Heart left ventricle (tissue), 16 donors: ENCODE results near the gene IDI2. TPM values are rescaled to one million over a fixed set of nuclear protein-coding genes. Genes with fewer than 3 reads are reported as not detected.
A peak's percentile ranks its signal among the peaks of the same experiment; 100 is the strongest.

Source experiments
- ATAC-seq, 4 donors: fragments of 200-7000 bp; cut with Tn5 transposase; one replicate each; pipeline ENCODE4 v1.9.1; 2020 to 2022; ENCODE audit warnings: moderate library complexity in 4 of 4, mild to moderate bottlenecking in 3 of 4, moderate number of reproducible peaks in 1 of 4
- DNase-seq, 5 donors: peaks; one replicate each; pipeline ENCODE4 v3.0.0-alpha.2; 2020
- H3K27ac ChIP-seq, 12 donors: fragments of 200-600 bp; sonication (generic) in 4 of 12; one replicate each; pipeline versions ENCODE4 v1.5.0 to v1.8.0; 2016 to 2022; ENCODE audit warnings: mild to moderate bottlenecking in 2 of 12
- H3K27me3 ChIP-seq, 9 donors: fragments of 200-600 bp; sonication (generic) in 2 of 9; one replicate each; pipeline versions ENCODE4 v1.5.1 to v1.8.0; 2016 to 2022; ENCODE audit warnings: mild to moderate bottlenecking in 3 of 9
- H3K36me3 ChIP-seq, 9 donors: fragments of 200-600 bp; sonication (generic) in 2 of 9; one replicate each; pipeline versions ENCODE4 v1.5.0 to v1.8.0; 2018 to 2022; ENCODE audit warnings: mild to moderate bottlenecking in 2 of 9
- H3K4me1 ChIP-seq, 12 donors: fragments of 200-600 bp; sonication (generic) in 4 of 12; one replicate each; pipeline versions ENCODE4 v1.5.0 to v1.8.0; 2016 to 2022; ENCODE audit warnings: mild to moderate bottlenecking in 3 of 12
- H3K4me3 ChIP-seq, 12 donors: fragments of 200-600 bp; sonication (generic) in 4 of 12; one replicate each; pipeline versions ENCODE4 v1.5.0 to v1.8.0; 2017 to 2022; ENCODE audit warnings: mild to moderate bottlenecking in 9 of 12, moderate library complexity in 4 of 12
- H3K9me3 ChIP-seq, 12 donors: fragments of 200-600 bp; sonication (generic) in 4 of 12; one replicate each; pipeline versions ENCODE4 v1.5.0 to v1.8.0; 2016 to 2022; ENCODE audit warnings: mild to moderate bottlenecking in 1 of 12
- POLR2A ChIP-seq, 2 donors: fragments of 450-650 bp; IDR thresholded peaks; one replicate each; pipeline ENCODE4 v1.6.1; 2017; ENCODE audit warnings: antibody characterized with exemption in 2 of 2, mild to moderate bottlenecking in 2 of 2, moderate library complexity in 2 of 2
- WGBS, 4 donors: extraction: QIAGEN DNeasy Blood & Tissue Kit in 2 of 4; methylation state at CpG; one replicate each; pipeline versions ENCODE4 v1.1.5 to v1.1.7; 2013 to 2018; 5-methylcytosine and 5-hydroxymethylcytosine counted together
- intact Hi-C, 10 donors: fragments of 100-400 bp; cut with DNase I; formaldehyde crosslinking; loops; one replicate each; pipeline versions ENCODE4 v1.11.1 to v1.14.2; 2022
- polyA plus RNA-seq, 2 donors: library from polyadenylated mRNA; stranded (reverse); fragments of 200-250 nt; gene quantifications; one replicate each; pipeline ENCODE4 v1.2.3, GENCODE V29; 2013
- total RNA-seq, 9 donors: library from RNA; depleted of rRNA in 2 of 9; stranded (reverse); fragments of >200 nt in 2 of 9; fragmentation: NEBNext Ultra II Directional in 3 of 9; extraction: Animal tissue kit (Norgen Biotek cat#: 25700) in 3 of 9; gene quantifications; one replicate each; pipeline versions ENCODE4 v1.1.0 to v1.2.4, GENCODE V29; 2016 to 2023
- TF ChIP-seq, protein P1 (sequence below), 12 donors: fragments of 200-600 bp; sonication (generic) in 4 of 12; IDR thresholded peaks; one replicate each; pipeline versions ENCODE4 v1.5.0 to v1.8.0; 2018 to 2022; ENCODE audit warnings: antibody characterized with exemption in 12 of 12, mild to moderate bottlenecking in 5 of 12
- donor health status: ischemic (EF 13 %, LVEDD 7.1; RV severe dilation, severe dysfunction).
- donor health status: healthy with polysubstance abuse.
- donor health status: DM: no; HTN: yes; CAD: no.
- donor health status: DM: no; HTN: no; CAD: no.
- donor health status: ischemic (EF 25% LVEDD 6.9; RV normal size, moderate dysfunction).
- donor health status: ischemic (EF 25% LVEDD 5.7; RV mildly dilated, moderate dysfunction).
- donor health status: healthy.
- donor health status: DM: yes; HTN: yes; CAD: no.
- donor health status: ischemic (EF 35%, LVEDD 5.7; RV mildly dilated, moderate dysfunction).
- donor health status: nonischemic (EF 11% LVEDD 7.7; RV severe dilation, severe dysfunction).
- donor health status: DM: yes; HTN: yes; CAD: no.
- donor health status: PGD.
- donor health status: ischemic (EF 29% LVEDD 5.4; RV normal size, mild dysfunction).
- donor health status: nonischemic (EF 23%, LVEDD 6.1; RV moderate dilation, normal function).

The IDI2 gene
- total and polyA plus RNA-seq, 11 donors = 0.18 to 0.72 (median 0.28) TPM; not detected in 4

DNA sequence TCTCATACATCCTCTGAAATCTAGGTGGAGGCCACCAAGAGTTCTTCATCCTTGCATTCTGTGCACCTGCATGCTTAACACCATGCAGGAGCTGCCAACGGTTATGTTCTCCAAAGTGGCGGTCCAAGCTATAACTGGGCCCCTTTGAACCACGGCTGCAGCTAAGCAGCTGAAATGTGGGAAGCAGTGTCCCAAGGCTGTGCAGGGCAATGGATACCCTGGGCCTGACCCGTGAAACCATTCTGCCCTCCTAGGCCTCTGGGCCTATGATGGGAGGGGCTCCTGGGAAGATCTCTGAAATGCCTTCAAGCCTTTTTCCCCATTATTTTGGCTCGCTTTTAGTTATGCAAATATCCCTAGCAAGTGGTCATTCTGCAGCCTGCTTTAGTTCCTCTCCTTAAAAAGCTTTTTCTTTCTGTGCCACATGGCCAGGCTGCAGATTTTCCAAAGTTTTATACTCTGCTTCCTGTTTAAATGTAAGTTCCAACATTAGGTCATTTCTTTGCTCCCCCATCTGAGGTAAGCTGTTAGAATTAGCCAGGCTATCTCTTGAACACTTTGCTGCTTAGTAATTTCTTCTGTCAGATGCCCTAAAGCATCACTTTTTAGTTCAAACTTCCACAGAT is 45.1 kb downstream of the IDI2 start:
- 96 to 99% (median 97%) methylated on average over 5 of the region's 5 CpGs for WGBS, 4 donors
- Histone ChIP-seq H3K4me1 (no peaks in the 10 kb centered on the region), H3K9me3 (peaks cover 0 to 38% (median 15%) of the 10 kb centered on the region in 12 donors), H3K27me3 (no peaks in the 10 kb centered on the region), H3K36me3 (peaks cover 0 to 8% (median 0%) of the 10 kb centered on the region in 9 donors), H3K27ac (no peak overlapping the region), H3K4me3 (no peak overlapping the region)
- intact Hi-C loops = loop anchor here in 3 of 10 donors (10.0 kb wide), 4 partner anchors 46 to 136 kb away; partner anchors contain the start of gene LARP4B (in 1 of the 3)
- ATAC-seq (peak in 1 of 4 donors; percentile 29), DNase-seq (no peak)
- TF ChIP-seq, protein P1, sequence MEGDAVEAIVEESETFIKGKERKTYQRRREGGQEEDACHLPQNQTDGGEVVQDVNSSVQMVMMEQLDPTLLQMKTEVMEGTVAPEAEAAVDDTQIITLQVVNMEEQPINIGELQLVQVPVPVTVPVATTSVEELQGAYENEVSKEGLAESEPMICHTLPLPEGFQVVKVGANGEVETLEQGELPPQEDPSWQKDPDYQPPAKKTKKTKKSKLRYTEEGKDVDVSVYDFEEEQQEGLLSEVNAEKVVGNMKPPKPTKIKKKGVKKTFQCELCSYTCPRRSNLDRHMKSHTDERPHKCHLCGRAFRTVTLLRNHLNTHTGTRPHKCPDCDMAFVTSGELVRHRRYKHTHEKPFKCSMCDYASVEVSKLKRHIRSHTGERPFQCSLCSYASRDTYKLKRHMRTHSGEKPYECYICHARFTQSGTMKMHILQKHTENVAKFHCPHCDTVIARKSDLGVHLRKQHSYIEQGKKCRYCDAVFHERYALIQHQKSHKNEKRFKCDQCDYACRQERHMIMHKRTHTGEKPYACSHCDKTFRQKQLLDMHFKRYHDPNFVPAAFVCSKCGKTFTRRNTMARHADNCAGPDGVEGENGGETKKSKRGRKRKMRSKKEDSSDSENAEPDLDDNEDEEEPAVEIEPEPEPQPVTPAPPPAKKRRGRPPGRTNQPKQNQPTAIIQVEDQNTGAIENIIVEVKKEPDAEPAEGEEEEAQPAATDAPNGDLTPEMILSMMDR (IDR thresholded peaks at IDR 0.05) = no peak
- no peak for TF ChIP-seq POLR2A (IDR thresholded peaks at IDR 0.05)

DNA sequence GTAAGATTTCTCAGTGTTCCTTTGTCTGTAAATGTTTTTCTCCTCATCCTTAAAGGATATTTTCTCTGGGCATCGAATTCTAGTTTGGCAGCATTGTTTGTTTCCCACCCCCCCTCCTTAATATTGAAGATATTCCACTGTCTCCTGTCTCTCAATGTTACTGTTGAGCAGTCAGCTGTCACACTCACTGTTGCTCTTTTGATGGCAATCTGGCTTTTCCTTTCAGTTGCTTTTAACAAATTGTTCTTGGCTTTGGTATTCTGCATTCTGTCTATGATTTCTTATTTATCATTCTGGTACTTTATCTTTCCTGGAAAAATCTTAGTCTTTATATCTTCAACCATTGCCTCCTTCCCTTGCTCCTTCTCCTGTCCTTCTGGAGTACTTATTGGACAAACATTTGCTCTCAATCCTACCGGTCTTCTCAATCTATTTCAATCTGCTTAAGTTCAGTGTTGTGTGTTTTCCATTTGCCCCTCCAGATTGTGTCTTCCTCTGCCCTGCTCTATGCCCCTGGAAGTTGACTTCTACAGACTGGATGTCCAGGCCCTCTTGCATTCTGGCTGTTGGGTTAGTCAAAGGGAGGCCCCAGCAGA is 46.7 kb downstream of the IDI2 start:
- peaks cover 0 to 38% (median 15%) of the 10 kb centered on the region in 12 donors for H3K9me3 ChIP-seq
- H3K36me3 ChIP-seq = no peaks in the 10 kb centered on the region
- 88 to 97% (median 92%) methylated on average over 2 of the region's 2 CpGs for WGBS, 4 donors
- no peaks in the 10 kb centered on the region for H3K4me1 ChIP-seq
- H3K27ac ChIP-seq = no peak overlapping the region
- DNase-seq (no peak), ATAC-seq (no peak)
- no peaks in the 10 kb centered on the region for H3K27me3 ChIP-seq
- no peak for TF ChIP-seq POLR2A (IDR thresholded peaks at IDR 0.05)
- TF ChIP-seq, protein P1 (IDR thresholded peaks at IDR 0.05) = no peak
- no peak overlapping the region for H3K4me3 ChIP-seq
- intact Hi-C loops = no loop called here

DNA sequence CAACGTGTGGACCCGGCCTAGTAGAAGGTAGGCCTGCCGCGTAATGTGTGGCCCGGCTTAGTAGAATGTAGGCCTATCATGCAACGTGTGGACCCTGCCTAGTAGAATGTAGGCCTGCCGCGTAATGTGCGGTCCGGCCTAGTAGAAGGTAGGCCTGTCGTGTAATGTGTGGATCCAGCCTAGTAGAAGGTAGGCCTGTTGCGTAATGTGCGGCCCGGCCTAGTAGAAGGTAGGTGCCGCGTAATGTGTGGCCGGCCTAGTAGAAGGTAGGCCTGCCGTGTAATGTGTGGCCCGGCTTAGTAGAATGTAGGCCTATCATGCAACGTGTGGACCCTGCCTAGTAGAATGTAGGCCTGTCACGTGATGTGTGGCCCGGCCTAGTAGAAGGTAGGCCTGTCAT is 49.3 kb downstream of the IDI2 start:
- TF ChIP-seq, protein P1 (IDR thresholded peaks at IDR 0.05) = no peak
- TF ChIP-seq POLR2A (IDR thresholded peaks at IDR 0.05) = no peak
- DNase-seq (no peak), ATAC-seq (no peak)
- WGBS, 4 donors = 91 to 96% (median 94%) methylated on average over 22 of the region's 22 CpGs
- no peaks in the 10 kb centered on the region for H3K27me3 ChIP-seq
- H3K36me3 ChIP-seq = no peaks in the 10 kb centered on the region
- peaks cover 0 to 4% (median 0%) of the 10 kb centered on the region in 12 donors for H3K4me1 ChIP-seq
- H3K27ac ChIP-seq = no peak overlapping the region
- intact Hi-C loops = no loop called here
- peaks cover 0 to 38% (median 15%) of the 10 kb centered on the region in 12 donors for H3K9me3 ChIP-seq
- no peak overlapping the region for H3K4me3 ChIP-seq

DNA sequence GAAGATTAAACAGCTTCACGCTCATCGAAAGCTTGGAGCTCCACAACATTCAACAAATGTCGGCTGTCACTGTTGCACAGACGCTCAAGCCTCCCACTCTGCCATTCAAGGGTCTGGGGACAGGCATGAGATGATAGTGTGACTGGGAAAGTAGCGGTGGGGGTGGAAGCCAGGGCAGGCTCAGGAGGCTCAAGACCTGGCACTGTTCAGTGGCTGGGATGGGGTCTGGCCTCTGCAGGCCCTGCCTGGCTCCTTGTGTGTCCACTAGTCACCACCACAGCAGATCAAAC is 50.9 kb downstream of the IDI2 start:
- no peak overlapping the region for H3K27ac ChIP-seq
- peaks cover 0 to 13% (median 0%) of the 10 kb centered on the region in 12 donors for H3K4me1 ChIP-seq
- H3K4me3 ChIP-seq = no peak overlapping the region
- intact Hi-C loops = no loop called here
- ATAC-seq = no peak
- H3K36me3 ChIP-seq = no peaks in the 10 kb centered on the region
- no peaks in the 10 kb centered on the region for H3K27me3 ChIP-seq
- WGBS, 4 donors = 82 to 94% (median 89%) methylated on average over 5 of the region's 5 CpGs
- TF ChIP-seq, protein P1 (IDR thresholded peaks at IDR 0.05) = no peak
- no peak for TF ChIP-seq POLR2A (IDR thresholded peaks at IDR 0.05)
- DNase-seq = no peak
- H3K9me3 ChIP-seq = peaks cover 0 to 27% (median 9%) of the 10 kb centered on the region in 12 donors
